ENCODE data around the gene LSM14A.
"Not testable (repeated sequence)": the region's sequence is repeated elsewhere in the genome, so short reads cannot be mapped to it uniquely, and the experiment has no call there.

The LSM14A gene

DNA sequence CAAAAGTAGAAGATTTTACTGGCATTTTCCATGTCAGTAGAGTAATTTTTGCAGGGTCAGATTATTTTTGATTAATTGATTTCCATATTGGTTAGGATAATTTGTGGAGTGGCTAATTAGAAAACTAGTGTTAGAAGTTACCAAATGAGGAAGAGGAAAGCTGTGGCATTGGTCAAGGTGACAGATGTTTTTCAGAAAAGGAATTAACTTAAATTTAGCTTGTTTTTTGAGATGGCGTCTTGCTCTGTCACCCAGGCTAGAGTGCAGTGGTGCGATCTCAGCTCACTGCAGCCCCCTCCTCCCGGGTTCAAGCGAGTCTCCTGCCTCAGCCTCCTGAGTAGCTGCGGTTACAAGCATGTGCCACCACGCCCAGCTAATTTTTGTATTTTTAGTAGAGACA is 28.8 kb downstream of the LSM14A start:
- Mint-ChIP-seq H3K27me3 (no peaks in the 10 kb centered on the region), H3K9me3 (no peaks in the 10 kb centered on the region), H3K27ac (no peak overlapping the region), H3K4me3 (no peak overlapping the region), H3K4me1 (peaks cover 12% of the 10 kb centered on the region), H3K36me3 (peaks cover 7% of the 10 kb centered on the region)

DNA sequence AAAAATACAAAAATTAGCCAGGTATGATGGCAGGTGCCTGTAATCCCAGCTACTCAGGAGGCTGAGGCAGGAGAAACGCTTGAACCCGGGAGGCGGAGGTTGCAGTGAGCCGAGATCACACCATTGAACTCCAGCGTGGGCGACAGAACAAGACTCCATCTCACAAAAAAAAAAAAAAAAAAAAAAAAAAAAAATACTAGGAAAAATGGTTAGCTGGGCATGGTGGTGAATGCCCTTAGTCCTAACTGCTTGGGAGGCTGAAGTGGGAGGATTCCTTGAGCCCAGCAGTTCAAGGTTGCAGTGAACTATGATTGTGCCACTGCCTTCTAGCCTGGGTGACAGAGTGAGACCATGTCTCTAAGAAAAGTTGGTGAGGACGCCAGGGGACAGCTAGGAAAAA is 33.0 kb downstream of the LSM14A start:
- H3K36me3 Mint-ChIP-seq, H3K9me3 Mint-ChIP-seq, H3K4me3 Mint-ChIP-seq, H3K27ac Mint-ChIP-seq, H3K27me3 Mint-ChIP-seq: not testable (repeated sequence)
- H3K4me1 Mint-ChIP-seq, result peaks cover 19% of the 10 kb centered on the region

DNA sequence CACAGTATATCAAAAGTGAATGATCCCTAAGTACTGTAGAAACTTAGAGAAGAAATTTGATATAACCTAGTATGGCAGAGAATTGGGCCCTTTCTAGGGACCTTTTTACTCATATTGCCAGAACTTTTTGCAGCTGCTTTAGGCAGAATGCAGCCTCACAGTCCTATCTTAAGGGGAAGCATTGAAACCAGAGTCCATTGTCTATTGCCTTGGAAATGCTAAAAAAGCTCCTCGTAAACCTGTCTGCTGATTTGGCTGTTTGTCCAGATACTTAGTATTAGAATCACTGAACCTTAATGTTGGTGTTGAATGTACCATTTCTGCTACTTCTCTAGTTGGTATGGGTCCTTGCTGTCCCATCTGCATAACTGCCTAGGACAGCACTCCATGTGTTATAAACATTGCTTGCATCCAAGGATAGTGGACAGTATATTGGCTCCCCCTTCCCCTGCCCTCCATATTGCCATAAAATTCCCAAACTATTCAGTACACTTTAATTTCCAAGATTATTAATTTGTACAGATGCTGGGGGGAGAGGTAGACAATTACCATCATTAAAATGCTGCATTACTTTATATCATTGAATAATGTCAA is 36.1 kb downstream of the LSM14A start:
- Mint-ChIP-seq H3K27me3 (no peaks in the 10 kb centered on the region), H3K36me3 (peaks cover 7% of the 10 kb centered on the region), H3K9me3 (no peaks in the 10 kb centered on the region), H3K27ac (no peak overlapping the region), H3K4me3 (no peak overlapping the region), H3K4me1 (peaks cover 13% of the 10 kb centered on the region)

- Mint-ChIP-seq H3K36me3 (peaks cover 7% of the 10 kb centered on the region), H3K27ac (no peak overlapping the region)
These were observed 37.4 kb downstream of the LSM14A start for GRCh38 chr19:34209726-34210125.

DNA sequence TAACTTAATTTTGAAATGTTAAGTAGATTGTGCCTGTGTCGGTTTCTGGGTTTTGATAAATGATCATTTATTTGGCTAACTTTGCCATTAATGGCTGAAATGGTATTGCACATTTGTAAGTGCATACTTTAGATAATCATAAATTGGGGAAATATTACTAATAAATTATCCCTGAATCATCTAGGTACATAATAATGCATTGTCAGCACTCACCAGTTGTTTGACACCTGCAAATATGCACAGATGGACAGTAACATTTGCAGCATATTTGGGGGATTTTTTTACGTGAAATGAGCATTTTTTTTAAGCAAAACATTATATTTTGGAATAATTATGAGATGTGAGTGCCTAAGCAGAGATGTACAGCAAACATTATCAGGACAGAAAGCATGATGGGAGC is 41.0 kb downstream of the LSM14A start:
- H3K27me3 Mint-ChIP-seq, result no peaks in the 10 kb centered on the region
- no peak overlapping the region for H3K27ac Mint-ChIP-seq
- H3K9me3 Mint-ChIP-seq, result no peaks in the 10 kb centered on the region
- peaks cover 2% of the 10 kb centered on the region for H3K36me3 Mint-ChIP-seq
- H3K4me3 Mint-ChIP-seq, result no peak overlapping the region
- peaks cover 27% of the 10 kb centered on the region for H3K4me1 Mint-ChIP-seq

More at GRCh38 chr19:34209726-34210125, 37.4 kb downstream of the LSM14A start:
- no peaks in the 10 kb centered on the region for H3K27me3 Mint-ChIP-seq
- H3K4me3 Mint-ChIP-seq, result no peak overlapping the region
- H3K4me1 Mint-ChIP-seq, result peaks cover 17% of the 10 kb centered on the region
- no peaks in the 10 kb centered on the region for H3K9me3 Mint-ChIP-seq

DNA sequence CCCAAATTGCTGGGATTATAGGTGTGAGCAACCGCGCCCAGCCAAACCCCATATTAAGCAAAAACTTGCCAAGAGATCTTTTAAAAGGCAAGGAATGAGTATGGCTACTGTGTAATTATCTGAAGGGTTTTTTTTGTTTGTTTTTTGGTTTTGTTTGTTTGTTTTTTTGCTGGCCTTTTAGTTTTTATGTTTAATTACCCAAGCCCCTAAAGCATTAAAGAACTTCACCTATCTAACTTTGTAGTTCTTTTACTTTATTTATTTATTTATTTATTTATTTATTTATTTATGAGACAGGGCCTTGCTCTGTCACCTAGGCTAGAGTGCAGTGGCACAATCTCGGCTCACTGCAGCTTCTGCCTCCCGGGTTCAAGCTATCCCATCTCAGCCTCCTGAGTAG is 41.7 kb downstream of the LSM14A start:
- H3K36me3 Mint-ChIP-seq, result peaks cover 4% of the 10 kb centered on the region

GRCh38 chr19:34215006-34215665 is 42.8 kb downstream of the LSM14A start:
- Mint-ChIP-seq H3K27ac (peak overlapping the region; percentile 14), H3K36me3 (peaks cover 6% of the 10 kb centered on the region), H3K4me3 (no peak overlapping the region), H3K4me1 (peaks cover 39% of the 10 kb centered on the region), H3K27me3 (no peaks in the 10 kb centered on the region), H3K9me3 (no peaks in the 10 kb centered on the region)

More for the DNA sequence above, 41.7 kb downstream of the LSM14A start:
- H3K9me3 Mint-ChIP-seq, result no peaks in the 10 kb centered on the region
- H3K4me1 Mint-ChIP-seq, result peaks cover 30% of the 10 kb centered on the region
- H3K4me3 Mint-ChIP-seq, result no peak overlapping the region
- no peak overlapping the region for H3K27ac Mint-ChIP-seq
- H3K27me3 Mint-ChIP-seq, result no peaks in the 10 kb centered on the region

GRCh38 chr19:34215666-34216038 is 43.3 kb downstream of the LSM14A start:
- H3K4me3 Mint-ChIP-seq, result no peak overlapping the region
- H3K36me3 Mint-ChIP-seq, result peaks cover 10% of the 10 kb centered on the region
- peaks cover 43% of the 10 kb centered on the region for H3K4me1 Mint-ChIP-seq
- no peaks in the 10 kb centered on the region for H3K9me3 Mint-ChIP-seq
- no peaks in the 10 kb centered on the region for H3K27me3 Mint-ChIP-seq
- no peak overlapping the region for H3K27ac Mint-ChIP-seq

DNA sequence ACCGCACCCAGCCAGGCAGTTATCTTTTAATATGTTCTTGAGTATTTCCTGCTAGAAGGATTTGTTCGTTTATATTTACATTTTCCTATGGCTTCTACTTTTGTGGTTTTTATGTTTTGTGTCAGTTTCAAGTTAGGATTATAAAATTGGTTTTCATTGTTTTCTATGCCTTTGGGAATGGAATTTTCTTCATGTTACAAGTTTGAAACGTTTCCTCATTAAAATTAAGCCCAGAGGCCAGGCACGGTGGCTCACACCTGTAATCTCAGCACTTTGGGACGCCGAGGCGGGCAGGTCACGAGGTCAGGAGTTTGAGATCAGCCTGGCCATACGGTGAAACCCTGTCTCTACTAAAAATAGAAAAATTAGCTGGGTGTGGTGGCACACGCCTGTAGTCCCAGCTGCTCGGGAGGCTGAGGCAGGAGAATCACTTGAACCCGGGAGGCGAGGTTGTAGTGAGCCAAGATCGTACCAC is 44.5 kb downstream of the LSM14A start:
- H3K27ac Mint-ChIP-seq, H3K27me3 Mint-ChIP-seq, H3K9me3 Mint-ChIP-seq: not testable (repeated sequence)
- H3K4me3 Mint-ChIP-seq, result peak overlapping the region; percentile 44
- H3K4me1 Mint-ChIP-seq, result peaks cover 51% of the 10 kb centered on the region
- peaks cover 15% of the 10 kb centered on the region for H3K36me3 Mint-ChIP-seq

GRCh38 chr19:34217952-34218817 is 45.9 kb downstream of the LSM14A start:
- peak overlapping the region; percentile 64 for H3K4me3 Mint-ChIP-seq
- peak overlapping the region; percentile 84 for H3K27ac Mint-ChIP-seq
- peaks cover 60% of the 10 kb centered on the region for H3K4me1 Mint-ChIP-seq
- no peaks in the 10 kb centered on the region for H3K9me3 Mint-ChIP-seq
- peaks cover 16% of the 10 kb centered on the region for H3K36me3 Mint-ChIP-seq
- no peaks in the 10 kb centered on the region for H3K27me3 Mint-ChIP-seq

DNA sequence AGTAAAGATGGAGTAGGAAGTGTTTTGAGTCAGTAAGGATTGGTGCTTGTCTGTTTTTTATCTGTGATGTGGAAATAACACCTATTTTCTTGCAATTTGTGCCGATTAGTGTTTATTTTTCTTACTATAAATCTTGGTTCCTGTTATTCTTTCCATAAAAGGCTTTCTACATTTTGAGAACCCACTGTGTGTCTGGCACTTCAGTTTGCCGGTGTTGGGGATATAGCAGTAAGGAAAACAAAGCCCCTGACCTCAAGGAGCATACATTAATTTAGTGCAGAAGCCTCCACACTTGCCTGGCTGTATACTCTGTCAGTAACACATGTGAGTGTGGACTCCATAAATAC is 46.5 kb downstream of the LSM14A start:
- Mint-ChIP-seq H3K27me3 (no peaks in the 10 kb centered on the region), H3K36me3 (peaks cover 21% of the 10 kb centered on the region), H3K9me3 (no peaks in the 10 kb centered on the region), H3K27ac (peak overlapping the region; percentile 84), H3K4me1 (peaks cover 64% of the 10 kb centered on the region), H3K4me3 (peak overlapping the region; percentile 64)

DNA sequence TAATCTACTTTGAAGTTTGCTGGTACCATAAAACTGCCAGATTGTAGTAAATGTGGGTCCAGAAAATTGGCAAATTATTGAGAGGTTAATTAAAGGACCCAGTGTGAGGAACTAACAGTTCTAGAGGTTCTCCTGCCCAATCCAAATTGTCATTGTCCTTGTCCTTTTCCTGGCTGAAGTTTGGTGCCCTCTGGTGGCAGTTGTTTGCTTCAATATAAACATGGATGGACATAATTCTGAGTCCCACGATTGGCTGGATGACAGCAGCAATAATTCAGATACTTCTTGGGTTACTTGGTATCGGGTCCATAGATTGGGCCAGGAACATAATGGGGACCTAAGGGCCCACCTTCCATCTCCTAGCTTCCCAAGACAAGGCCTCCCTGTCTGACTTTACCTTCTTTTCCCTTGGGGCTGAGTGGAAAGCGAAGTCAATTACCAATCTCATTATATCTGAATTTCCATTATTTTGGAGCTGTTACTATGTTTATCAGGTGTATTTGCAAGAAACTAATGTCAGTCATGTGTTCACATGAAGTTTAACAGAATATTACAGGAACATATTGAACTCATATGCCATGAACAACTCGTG is 48.3 kb downstream of the LSM14A start:
- no peaks in the 10 kb centered on the region for H3K27me3 Mint-ChIP-seq
- peaks cover 32% of the 10 kb centered on the region for H3K36me3 Mint-ChIP-seq
- H3K4me1 Mint-ChIP-seq, result peaks cover 67% of the 10 kb centered on the region

DNA sequence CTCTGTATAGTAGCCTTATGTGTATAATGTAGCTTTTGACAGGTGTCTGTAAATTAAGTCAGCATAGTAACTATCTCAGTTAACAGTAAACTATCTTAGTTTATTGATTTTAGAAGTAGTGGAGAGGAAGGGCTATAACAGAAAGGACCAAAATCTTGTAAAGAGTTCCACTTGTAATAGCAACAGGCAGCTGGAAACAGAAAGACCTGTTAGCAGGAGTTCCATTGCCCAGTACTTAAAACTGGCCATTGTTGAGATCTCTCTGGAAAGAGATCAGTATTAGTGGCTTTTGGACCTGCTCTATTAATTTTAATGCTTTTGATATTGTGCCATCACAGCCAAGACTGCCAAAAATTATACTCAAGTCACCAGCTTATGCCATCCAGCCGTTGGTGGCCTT is 50.1 kb downstream of the LSM14A start:
- Mint-ChIP-seq H3K36me3 (peaks cover 37% of the 10 kb centered on the region), H3K27ac (no peak overlapping the region), H3K4me1 (peaks cover 77% of the 10 kb centered on the region), H3K27me3 (no peaks in the 10 kb centered on the region), H3K9me3 (no peaks in the 10 kb centered on the region), H3K4me3 (no peak overlapping the region)

More for the DNA sequence above, 48.3 kb downstream of the LSM14A start:
- Mint-ChIP-seq H3K9me3 (no peaks in the 10 kb centered on the region), H3K4me3 (no peak overlapping the region), H3K27ac (peak overlapping the region; percentile 70)

DNA sequence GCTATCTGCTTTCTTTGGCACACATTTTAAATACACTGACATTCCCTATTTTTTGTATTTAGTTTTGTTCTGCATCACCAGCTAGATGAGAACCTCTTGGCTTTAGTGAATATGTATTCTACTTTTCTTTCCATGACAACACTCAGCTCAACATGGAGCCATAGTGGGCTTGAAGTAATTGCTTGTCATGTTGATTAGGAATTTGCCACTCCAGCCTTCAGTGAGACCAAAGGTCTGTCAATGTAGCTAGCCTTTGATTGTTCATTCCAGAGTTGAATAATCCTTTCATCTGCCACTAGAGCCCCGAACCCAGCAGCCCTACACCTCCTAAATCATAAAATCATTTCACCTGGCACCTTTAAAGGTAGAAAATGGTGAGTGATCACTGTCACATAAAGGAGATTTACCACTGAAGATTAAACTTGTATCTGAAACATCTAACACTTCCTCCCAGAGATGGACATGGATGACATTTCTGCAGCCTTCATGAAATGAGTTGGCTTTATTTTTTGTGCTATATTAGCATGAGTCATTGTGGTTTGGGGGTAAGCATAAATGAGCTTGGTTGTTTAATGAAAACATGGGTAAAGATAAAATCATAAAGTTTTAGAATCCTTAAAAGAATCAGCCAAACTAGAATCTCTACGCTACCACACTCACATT is 52.8 kb downstream of the LSM14A start:
- Mint-ChIP-seq H3K36me3 (peaks cover 39% of the 10 kb centered on the region), H3K27ac (peak overlapping the region; percentile 48), H3K4me3 (peak overlapping the region; percentile 23), H3K27me3 (no peaks in the 10 kb centered on the region), H3K9me3 (no peaks in the 10 kb centered on the region), H3K4me1 (peaks cover 58% of the 10 kb centered on the region)

DNA sequence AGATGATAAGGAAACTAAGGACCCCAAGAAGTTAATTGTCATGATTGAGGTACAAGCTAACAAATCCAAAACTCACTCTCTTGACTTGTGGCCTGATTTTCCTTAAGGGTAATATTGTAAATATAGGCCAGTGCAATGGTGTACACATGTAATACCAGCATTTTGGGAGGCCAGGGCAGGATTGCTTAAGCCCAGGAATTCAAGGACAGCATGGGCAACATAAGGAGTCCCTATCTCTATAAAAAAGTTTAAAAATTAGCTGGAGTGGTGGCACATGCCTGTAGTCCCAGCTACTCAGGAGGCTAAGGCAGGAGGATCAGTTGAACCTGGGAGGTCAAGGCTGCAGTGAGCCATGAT is 53.3 kb downstream of the LSM14A start:
- Mint-ChIP-seq H3K27ac (peak overlapping the region; percentile 48), H3K4me1 (peaks cover 53% of the 10 kb centered on the region), H3K27me3 (no peaks in the 10 kb centered on the region), H3K9me3 (no peaks in the 10 kb centered on the region), H3K4me3 (peak overlapping the region; percentile 23), H3K36me3 (peaks cover 35% of the 10 kb centered on the region)
